GM23338 (cell line): ENCODE results near the gene ANG. TPM values are rescaled to one million over a fixed set of nuclear protein-coding genes. Genes with fewer than 3 reads are reported as not detected.
A peak's percentile ranks its signal among the peaks of the same experiment; 100 is the strongest.

Source experiments
- ATAC-seq: fragments of 200-7000 bp; cut with Tn5 transposase; 3 replicates; pipeline ENCODE4 v1.9.1; 2020
- DNase-seq: peaks from one replicate; pipeline ENCODE4 v3.0.0-alpha.2; 2015; ENCODE audit warnings: low spot score
- H2AFZ ChIP-seq: fragments of 200-600 bp; sonication (generic); 2 replicates; pipeline ENCODE4 v1.8.0; 2016; ENCODE audit warnings: antibody characterized with exemption, mild to moderate bottlenecking, moderate library complexity
- H3F3A ChIP-seq: fragments of 200-600 bp; sonication (generic); replicated peaks from 2 replicates; pipeline ENCODE4 v1.8.0; 2017; ENCODE audit warnings: antibody characterized with exemption, mixed run types, low read depth
- H3K27ac ChIP-seq: fragments of 200-600 bp; sonication (generic); 2 replicates; pipeline ENCODE4 v1.6.1; 2016; ENCODE audit warnings: low read depth
- H3K27me3 ChIP-seq: fragments of 200-600 bp; sonication (generic); 2 replicates; pipeline ENCODE4 v1.8.0; 2016; ENCODE audit warnings: mild to moderate bottlenecking, mixed run types, moderate library complexity; ENCODE audit not compliant: insufficient read depth
- H3K36me3 ChIP-seq: fragments of 200-600 bp; sonication (generic); 2 replicates; pipeline ENCODE4 v1.8.0; 2016; ENCODE audit warnings: mild to moderate bottlenecking; ENCODE audit not compliant: insufficient read depth
- H3K4me1 ChIP-seq: fragments of 200-600 bp; sonication (generic); 2 replicates; pipeline ENCODE4 v1.8.0; 2016; ENCODE audit warnings: mild to moderate bottlenecking, moderate library complexity; ENCODE audit not compliant: insufficient read depth
- H3K4me2 ChIP-seq: fragments of 200-600 bp; sonication (generic); 2 replicates; pipeline ENCODE4 v1.7.1; 2017; ENCODE audit warnings: mixed run types
- H3K4me3 ChIP-seq: fragments of 200-600 bp; sonication (generic); 2 replicates; pipeline ENCODE4 v1.6.1; 2016; ENCODE audit warnings: mixed run types
- H3K79me2 ChIP-seq: fragments of 200-600 bp; sonication (generic); replicated peaks from 2 replicates; pipeline ENCODE4 v1.8.0; 2017; ENCODE audit warnings: mild to moderate bottlenecking; ENCODE audit not compliant: insufficient read depth
- H3K9me2 ChIP-seq: fragments of 200-600 bp; sonication (generic); 2 replicates; pipeline ENCODE4 v1.8.0; 2017; ENCODE audit not compliant: insufficient read depth
- H4K20me1 ChIP-seq: fragments of 200-600 bp; sonication (generic); replicated peaks from 2 replicates; pipeline ENCODE4 v1.8.0; 2017; ENCODE audit warnings: mild to moderate bottlenecking; ENCODE audit not compliant: insufficient read depth
- H3K27ac Mint-ChIP-seq: 2 replicates; pipeline ENCODE4 v1.8.0; 2020; ENCODE audit warnings: inconsistent platforms, mild to moderate bottlenecking, moderate library complexity, mixed read lengths
- H3K27me3 Mint-ChIP-seq: 3 replicates; pipeline ENCODE4 v1.8.0; 2022; ENCODE audit warnings: low read depth, mild to moderate bottlenecking, moderate library complexity, mixed read lengths, inconsistent platforms; ENCODE audit not compliant: insufficient read depth, poor library complexity
- H3K36me3 Mint-ChIP-seq: 3 replicates; pipeline ENCODE4 v1.8.0; 2021; ENCODE audit warnings: low read depth, mild to moderate bottlenecking, inconsistent platforms, moderate library complexity, mixed read lengths
- H3K4me1 Mint-ChIP-seq: 3 replicates; pipeline ENCODE4 v1.8.0; 2020; ENCODE audit warnings: mild to moderate bottlenecking, inconsistent platforms, mixed read lengths
- H3K4me3 Mint-ChIP-seq: 3 replicates; pipeline ENCODE4 v1.8.0; 2021; ENCODE audit warnings: moderate library complexity, mild to moderate bottlenecking, inconsistent platforms, mixed read lengths
- H3K9me3 Mint-ChIP-seq: 3 replicates; pipeline ENCODE4 v1.8.0; 2020; ENCODE audit warnings: moderate library complexity, mild to moderate bottlenecking, inconsistent platforms, mixed read lengths
- CREB1 ChIP-seq: fragments of 250-450 bp; sonication (Bioruptor Pico); IDR thresholded peaks from 2 replicates; pipeline ENCODE4 v1.5.0; 2020; ENCODE audit warnings: low read depth, mild to moderate bottlenecking, moderate library complexity
- EZH2 ChIP-seq: fragments of 200-600 bp; sonication (generic); IDR thresholded peaks from one replicate; pipeline ENCODE4 v1.8.0; 2017; ENCODE audit warnings: antibody characterized with exemption, mild to moderate bottlenecking, low read depth; ENCODE audit not compliant: unreplicated experiment
- EZH2phosphoT487 ChIP-seq: fragments of 200-600 bp; sonication (generic); IDR thresholded peaks from one replicate; pipeline ENCODE4 v1.8.1; 2018; ENCODE audit warnings: antibody characterized with exemption; ENCODE audit not compliant: unreplicated experiment
- JUNB ChIP-seq: IDR thresholded peaks from one replicate; pipeline ENCODE4 v1.6.1; 2016; ENCODE audit warnings: antibody characterized with exemption; ENCODE audit not compliant: unreplicated experiment
- NANOG ChIP-seq: IDR thresholded peaks from 2 replicates; pipeline ENCODE4 v1.6.1; 2016; ENCODE audit warnings: antibody characterized with exemption, borderline replicate concordance
- POLR2AphosphoS5 ChIP-seq: IDR thresholded peaks from 2 replicates; pipeline ENCODE4 v1.6.1; 2016; ENCODE audit warnings: antibody characterized with exemption, low read depth
- STAT1 ChIP-seq: IDR thresholded peaks from one replicate; pipeline ENCODE4 v1.6.1; 2016; ENCODE audit warnings: antibody characterized with exemption; ENCODE audit not compliant: unreplicated experiment
- ZNF114 ChIP-seq: fragments of 250-450 bp; sonication (Bioruptor Pico); IDR thresholded peaks from 2 replicates; pipeline ENCODE4 v1.5.0; 2020; ENCODE audit warnings: mild to moderate bottlenecking, moderate library complexity
- ZNF331 ChIP-seq: fragments of 250-450 bp; sonication (Bioruptor Pico); IDR thresholded peaks from 2 replicates; pipeline ENCODE4 v1.5.0; 2020; ENCODE audit warnings: low read depth, mild to moderate bottlenecking, moderate library complexity
- polyA plus RNA-seq: library from polyadenylated mRNA; unstranded; fragments of >200 nt; fragmentation: Nextera tagmentation; extraction: Ambion mirVana; gene quantifications from 2 replicates; pipeline ENCODE4 v1.2.1, GENCODE V29; 2016
- total RNA-seq: library from RNA; depleted of rRNA; stranded (reverse); fragments of >200 nt; shearing (Covaris generic); gene quantifications from 2 replicates; pipeline ENCODE4 v1.2.3, GENCODE V29; 2014
- TF ChIP-seq, protein P1 (sequence below): IDR thresholded peaks from 2 replicates; pipeline ENCODE4 v1.6.1; 2016; ENCODE audit warnings: antibody characterized with exemption
- TF ChIP-seq, protein P2 (sequence below), 2 experiments: fragments of 200-600 bp in 1 of 2; sonication (generic) in 1 of 2; conservative IDR thresholded peaks; 2 replicates each; pipeline versions ENCODE4 v1.5.1 to v1.6.1; 2016 to 2017; ENCODE audit warnings: antibody characterized with exemption in 2 of 2, low read depth in 2 of 2, mild to moderate bottlenecking in 2 of 2, moderate library complexity in 1 of 2
- TF ChIP-seq, protein P3 (sequence below): fragments of 250-450 bp; sonication (Bioruptor Pico); IDR thresholded peaks from 2 replicates; pipeline ENCODE4 v1.5.0; 2020; ENCODE audit warnings: mild to moderate bottlenecking, moderate library complexity
- TF ChIP-seq, protein P4 (sequence below): IDR thresholded peaks from one replicate; pipeline ENCODE4 v1.6.1; 2018; ENCODE audit warnings: antibody characterized with exemption; ENCODE audit not compliant: unreplicated experiment

ANG gene
- total and polyA plus RNA-seq, 2 experiments from 2014 or later: 2.3 to 3.7 TPM

DNA sequence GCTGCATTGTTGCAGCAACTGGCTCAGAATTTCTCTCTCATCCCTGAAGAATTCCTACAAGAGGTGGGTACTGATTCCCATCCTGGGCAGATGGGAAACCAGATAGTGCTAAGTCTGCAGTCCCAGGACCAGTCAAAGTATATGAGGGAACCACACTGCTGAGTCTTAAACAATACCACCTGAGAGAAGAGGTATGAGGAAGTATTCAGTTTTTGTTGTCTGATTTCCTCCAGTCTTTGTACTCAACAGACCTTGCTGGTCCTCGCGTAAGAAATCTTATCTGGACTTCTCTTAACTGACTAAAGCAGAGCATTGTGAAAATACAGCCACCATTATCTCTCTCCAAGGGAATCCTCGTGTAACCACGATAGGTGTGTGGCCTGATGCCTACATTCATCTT is 53.6 kb downstream of the ANG start:
- no peak overlapping the region for H3K4me2 ChIP-seq

More for the DNA sequence above, 53.6 kb downstream of the ANG start:
- Mint-ChIP-seq H3K9me3 (no peaks in the 10 kb centered on the region; the same call in 2 of the 3 replicates), H3K27ac (no peak overlapping the region), H3K27me3 (peaks cover 2% of the 10 kb centered on the region), H3K4me3 (no peak overlapping the region), H3K4me1 (no peaks in the 10 kb centered on the region; the same call in 2 of the 3 replicates), H3K36me3 (no peaks in the 10 kb centered on the region)
- Histone ChIP-seq H3K9me2 (peaks cover 16% of the 10 kb centered on the region; the same call in 1 of the 2 replicates), H2AFZ (peak overlapping the region; percentile 48), H3K4me3 (no peak overlapping the region), H3K4me1 (no peaks in the 10 kb centered on the region), H4K20me1 (no peaks in the 10 kb centered on the region), H3K79me2 (no peaks in the 10 kb centered on the region), H3K36me3 (no peaks in the 10 kb centered on the region), H3K27me3 (no peaks in the 10 kb centered on the region), H3F3A (no peaks in the 10 kb centered on the region), H3K27ac (no peak overlapping the region)
- TF ChIP-seq EZH2phosphoT487 (no peak), EZH2 (no peak), POLR2AphosphoS5 (no peak), JUNB (no peak), STAT1 (no peak), ZNF331 (CRISPR knock-in tag) (no peak), NANOG (no peak), CREB1 (no peak), ZNF114 (CRISPR knock-in tag) (no peak)
- TF ChIP-seq, protein P1, sequence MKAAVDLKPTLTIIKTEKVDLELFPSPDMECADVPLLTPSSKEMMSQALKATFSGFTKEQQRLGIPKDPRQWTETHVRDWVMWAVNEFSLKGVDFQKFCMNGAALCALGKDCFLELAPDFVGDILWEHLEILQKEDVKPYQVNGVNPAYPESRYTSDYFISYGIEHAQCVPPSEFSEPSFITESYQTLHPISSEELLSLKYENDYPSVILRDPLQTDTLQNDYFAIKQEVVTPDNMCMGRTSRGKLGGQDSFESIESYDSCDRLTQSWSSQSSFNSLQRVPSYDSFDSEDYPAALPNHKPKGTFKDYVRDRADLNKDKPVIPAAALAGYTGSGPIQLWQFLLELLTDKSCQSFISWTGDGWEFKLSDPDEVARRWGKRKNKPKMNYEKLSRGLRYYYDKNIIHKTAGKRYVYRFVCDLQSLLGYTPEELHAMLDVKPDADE: no peak
- TF ChIP-seq, protein P2, sequence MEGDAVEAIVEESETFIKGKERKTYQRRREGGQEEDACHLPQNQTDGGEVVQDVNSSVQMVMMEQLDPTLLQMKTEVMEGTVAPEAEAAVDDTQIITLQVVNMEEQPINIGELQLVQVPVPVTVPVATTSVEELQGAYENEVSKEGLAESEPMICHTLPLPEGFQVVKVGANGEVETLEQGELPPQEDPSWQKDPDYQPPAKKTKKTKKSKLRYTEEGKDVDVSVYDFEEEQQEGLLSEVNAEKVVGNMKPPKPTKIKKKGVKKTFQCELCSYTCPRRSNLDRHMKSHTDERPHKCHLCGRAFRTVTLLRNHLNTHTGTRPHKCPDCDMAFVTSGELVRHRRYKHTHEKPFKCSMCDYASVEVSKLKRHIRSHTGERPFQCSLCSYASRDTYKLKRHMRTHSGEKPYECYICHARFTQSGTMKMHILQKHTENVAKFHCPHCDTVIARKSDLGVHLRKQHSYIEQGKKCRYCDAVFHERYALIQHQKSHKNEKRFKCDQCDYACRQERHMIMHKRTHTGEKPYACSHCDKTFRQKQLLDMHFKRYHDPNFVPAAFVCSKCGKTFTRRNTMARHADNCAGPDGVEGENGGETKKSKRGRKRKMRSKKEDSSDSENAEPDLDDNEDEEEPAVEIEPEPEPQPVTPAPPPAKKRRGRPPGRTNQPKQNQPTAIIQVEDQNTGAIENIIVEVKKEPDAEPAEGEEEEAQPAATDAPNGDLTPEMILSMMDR (conservative IDR thresholded peaks at IDR 0.05; ENCODE audit: low read depth in 2 of 2): no peak
- TF ChIP-seq, protein P3, sequence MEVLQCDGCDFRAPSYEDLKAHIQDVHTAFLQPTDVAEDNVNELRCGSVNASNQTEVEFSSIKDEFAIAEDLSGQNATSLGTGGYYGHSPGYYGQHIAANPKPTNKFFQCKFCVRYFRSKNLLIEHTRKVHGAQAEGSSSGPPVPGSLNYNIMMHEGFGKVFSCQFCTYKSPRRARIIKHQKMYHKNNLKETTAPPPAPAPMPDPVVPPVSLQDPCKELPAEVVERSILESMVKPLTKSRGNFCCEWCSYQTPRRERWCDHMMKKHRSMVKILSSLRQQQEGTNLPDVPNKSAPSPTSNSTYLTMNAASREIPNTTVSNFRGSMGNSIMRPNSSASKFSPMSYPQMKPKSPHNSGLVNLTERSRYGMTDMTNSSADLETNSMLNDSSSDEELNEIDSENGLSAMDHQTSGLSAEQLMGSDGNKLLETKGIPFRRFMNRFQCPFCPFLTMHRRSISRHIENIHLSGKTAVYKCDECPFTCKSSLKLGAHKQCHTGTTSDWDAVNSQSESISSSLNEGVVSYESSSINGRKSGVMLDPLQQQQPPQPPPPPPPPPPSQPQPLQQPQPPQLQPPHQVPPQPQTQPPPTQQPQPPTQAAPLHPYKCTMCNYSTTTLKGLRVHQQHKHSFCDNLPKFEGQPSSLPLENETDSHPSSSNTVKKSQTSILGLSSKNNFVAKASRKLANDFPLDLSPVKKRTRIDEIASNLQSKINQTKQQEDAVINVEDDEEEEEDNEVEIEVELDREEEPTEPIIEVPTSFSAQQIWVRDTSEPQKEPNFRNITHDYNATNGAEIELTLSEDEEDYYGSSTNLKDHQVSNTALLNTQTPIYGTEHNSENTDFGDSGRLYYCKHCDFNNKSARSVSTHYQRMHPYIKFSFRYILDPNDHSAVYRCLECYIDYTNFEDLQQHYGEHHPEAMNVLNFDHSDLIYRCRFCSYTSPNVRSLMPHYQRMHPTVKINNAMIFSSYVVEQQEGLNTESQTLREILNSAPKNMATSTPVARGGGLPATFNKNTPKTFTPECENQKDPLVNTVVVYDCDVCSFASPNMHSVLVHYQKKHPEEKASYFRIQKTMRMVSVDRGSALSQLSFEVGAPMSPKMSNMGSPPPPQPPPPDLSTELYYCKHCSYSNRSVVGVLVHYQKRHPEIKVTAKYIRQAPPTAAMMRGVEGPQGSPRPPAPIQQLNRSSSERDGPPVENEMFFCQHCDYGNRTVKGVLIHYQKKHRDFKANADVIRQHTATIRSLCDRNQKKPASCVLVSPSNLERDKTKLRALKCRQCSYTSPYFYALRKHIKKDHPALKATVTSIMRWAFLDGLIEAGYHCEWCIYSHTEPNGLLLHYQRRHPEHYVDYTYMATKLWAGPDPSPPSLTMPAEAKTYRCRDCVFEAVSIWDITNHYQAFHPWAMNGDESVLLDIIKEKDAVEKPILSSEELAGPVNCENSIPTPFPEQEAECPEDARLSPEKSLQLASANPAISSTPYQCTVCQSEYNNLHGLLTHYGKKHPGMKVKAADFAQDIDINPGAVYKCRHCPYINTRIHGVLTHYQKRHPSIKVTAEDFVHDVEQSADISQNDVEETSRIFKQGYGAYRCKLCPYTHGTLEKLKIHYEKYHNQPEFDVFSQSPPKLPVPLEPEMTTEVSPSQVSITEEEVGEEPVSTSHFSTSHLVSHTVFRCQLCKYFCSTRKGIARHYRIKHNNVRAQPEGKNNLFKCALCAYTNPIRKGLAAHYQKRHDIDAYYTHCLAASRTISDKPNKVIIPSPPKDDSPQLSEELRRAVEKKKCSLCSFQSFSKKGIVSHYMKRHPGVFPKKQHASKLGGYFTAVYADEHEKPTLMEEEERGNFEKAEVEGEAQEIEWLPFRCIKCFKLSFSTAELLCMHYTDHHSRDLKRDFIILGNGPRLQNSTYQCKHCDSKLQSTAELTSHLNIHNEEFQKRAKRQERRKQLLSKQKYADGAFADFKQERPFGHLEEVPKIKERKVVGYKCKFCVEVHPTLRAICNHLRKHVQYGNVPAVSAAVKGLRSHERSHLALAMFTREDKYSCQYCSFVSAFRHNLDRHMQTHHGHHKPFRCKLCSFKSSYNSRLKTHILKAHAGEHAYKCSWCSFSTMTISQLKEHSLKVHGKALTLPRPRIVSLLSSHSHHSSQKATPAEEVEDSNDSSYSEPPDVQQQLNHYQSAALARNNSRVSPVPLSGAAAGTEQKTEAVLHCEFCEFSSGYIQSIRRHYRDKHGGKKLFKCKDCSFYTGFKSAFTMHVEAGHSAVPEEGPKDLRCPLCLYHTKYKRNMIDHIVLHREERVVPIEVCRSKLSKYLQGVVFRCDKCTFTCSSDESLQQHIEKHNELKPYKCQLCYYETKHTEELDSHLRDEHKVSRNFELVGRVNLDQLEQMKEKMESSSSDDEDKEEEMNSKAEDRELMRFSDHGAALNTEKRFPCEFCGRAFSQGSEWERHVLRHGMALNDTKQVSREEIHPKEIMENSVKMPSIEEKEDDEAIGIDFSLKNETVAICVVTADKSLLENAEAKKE (CRISPR knock-in tag): no peak
- TF ChIP-seq, protein P4, sequence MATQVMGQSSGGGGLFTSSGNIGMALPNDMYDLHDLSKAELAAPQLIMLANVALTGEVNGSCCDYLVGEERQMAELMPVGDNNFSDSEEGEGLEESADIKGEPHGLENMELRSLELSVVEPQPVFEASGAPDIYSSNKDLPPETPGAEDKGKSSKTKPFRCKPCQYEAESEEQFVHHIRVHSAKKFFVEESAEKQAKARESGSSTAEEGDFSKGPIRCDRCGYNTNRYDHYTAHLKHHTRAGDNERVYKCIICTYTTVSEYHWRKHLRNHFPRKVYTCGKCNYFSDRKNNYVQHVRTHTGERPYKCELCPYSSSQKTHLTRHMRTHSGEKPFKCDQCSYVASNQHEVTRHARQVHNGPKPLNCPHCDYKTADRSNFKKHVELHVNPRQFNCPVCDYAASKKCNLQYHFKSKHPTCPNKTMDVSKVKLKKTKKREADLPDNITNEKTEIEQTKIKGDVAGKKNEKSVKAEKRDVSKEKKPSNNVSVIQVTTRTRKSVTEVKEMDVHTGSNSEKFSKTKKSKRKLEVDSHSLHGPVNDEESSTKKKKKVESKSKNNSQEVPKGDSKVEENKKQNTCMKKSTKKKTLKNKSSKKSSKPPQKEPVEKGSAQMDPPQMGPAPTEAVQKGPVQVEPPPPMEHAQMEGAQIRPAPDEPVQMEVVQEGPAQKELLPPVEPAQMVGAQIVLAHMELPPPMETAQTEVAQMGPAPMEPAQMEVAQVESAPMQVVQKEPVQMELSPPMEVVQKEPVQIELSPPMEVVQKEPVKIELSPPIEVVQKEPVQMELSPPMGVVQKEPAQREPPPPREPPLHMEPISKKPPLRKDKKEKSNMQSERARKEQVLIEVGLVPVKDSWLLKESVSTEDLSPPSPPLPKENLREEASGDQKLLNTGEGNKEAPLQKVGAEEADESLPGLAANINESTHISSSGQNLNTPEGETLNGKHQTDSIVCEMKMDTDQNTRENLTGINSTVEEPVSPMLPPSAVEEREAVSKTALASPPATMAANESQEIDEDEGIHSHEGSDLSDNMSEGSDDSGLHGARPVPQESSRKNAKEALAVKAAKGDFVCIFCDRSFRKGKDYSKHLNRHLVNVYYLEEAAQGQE: no peak
- DNase-seq (no peak), ATAC-seq (no peak)
